HG02642 (cell line): ENCODE results near the gene GEMIN5.
"Not testable (repeated sequence)": the region's sequence is repeated elsewhere in the genome, so short reads cannot be mapped to it uniquely, and the experiment has no call there.

Source experiments
- ATAC-seq: cut with Tn5 transposase; IDR thresholded peaks from one replicate; pipeline ENCODE4 v1.9.1; 2021; ENCODE audit warnings: mild to moderate bottlenecking; ENCODE audit not compliant: unreplicated experiment, poor library complexity

Gene GEMIN5

DNA sequence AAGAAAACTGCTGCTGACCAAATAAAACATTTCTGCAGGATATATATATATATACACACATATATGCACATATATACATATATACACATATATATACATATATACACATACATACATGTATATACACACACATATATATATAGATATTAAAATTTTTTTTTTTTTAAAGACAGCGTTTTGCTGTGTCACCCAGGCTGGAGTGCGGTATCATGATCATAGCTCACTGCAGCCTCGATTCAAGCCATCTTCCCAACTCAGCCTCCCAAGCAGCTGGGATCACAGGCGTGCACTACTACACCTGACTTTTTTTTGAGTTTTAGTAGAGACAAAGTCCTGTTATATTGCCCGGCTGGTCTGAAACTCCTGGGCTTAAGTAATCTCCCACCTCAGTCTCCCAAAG, 5.5 kb upstream of the GEMIN5 start:
- ATAC-seq, result no peak

DNA sequence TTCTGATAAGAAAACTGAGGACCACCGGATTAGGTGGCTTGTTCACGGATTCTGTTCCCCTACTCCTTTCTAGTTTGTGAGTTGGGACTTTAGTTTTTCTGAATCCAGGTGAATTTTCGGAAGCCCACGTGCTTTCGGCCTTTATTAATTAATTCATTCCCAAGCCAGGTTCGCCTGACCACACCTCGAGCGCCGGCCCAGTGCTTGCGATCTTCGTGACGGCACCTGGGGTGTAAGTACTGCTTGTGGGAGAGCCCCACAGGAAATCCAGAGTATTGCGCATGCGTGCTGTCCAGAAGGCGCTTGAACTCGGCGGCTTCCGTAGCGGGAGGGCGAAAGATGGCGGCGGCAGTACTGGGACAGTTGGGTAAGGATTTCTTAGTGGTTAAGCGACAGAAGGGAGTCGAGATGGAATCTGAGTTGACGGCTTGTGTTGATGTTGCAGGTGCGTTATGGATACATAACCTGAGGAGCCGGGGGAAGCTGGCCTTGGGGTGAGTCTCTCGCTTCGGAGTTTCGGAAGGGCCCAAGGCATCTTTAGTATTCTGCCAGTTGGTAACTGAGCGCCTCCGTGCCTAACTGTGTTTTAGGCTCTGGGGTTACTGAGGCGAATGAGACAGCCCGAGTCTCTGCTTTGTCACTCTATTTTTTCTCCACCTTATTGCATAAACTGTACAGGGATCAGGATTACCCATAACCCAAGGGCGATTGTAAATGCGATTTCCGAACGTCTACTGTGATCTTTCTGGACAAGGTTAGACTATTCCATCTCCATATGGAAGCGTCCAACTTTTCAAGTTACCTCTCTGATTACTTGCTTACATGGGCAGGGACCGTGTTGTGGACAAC, 3.0 kb upstream of the GEMIN5 start, which contains the start of gene MRPL22:
MRPL22 (plus strand) TSS at position 302 of the 849 bp plus-strand sequence; CDS start at position 340, 38 bp downstream.
- peak; percentile 53 for ATAC-seq

DNA sequence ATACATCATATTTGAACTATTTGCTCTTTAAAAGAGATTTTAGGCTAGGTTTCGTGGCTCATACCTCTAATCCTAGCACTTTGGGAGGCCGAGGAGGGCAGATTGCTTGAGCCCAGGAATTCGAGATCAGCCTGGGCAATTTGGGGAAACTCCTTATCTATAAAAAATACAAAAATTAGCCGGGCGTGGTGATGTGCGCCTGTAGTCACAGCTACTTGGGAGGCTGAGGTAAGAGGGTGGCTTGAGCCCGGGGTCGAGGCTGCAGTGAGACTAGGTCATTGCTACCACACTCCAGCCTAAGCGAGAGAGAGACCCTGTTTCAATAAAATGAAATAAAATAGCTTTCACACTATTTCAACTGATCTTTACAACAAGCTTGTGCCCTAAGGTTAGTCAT, 2.4 kb upstream of the GEMIN5 start:
- no peak for ATAC-seq

DNA sequence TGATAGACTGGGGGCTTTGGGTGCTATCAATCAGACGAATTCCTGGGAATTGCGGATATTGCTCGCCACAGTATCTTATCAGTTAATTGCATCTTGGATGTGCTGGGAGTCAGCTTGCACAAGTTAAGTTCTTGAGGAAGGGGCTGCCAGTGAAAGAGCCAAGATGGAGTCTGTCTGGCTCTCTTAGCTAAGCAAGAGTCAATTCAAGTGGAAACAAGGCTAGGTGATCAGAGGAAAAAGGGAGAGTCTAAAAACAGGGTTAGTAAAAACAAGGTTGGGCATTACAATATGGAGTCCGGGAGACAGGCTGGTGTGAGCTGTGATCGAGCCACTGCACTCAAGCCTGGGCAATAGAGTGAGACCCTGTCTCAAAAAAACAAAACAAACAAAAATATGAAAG, 1.4 kb upstream of the GEMIN5 start:
- not testable (repeated sequence) for ATAC-seq

DNA sequence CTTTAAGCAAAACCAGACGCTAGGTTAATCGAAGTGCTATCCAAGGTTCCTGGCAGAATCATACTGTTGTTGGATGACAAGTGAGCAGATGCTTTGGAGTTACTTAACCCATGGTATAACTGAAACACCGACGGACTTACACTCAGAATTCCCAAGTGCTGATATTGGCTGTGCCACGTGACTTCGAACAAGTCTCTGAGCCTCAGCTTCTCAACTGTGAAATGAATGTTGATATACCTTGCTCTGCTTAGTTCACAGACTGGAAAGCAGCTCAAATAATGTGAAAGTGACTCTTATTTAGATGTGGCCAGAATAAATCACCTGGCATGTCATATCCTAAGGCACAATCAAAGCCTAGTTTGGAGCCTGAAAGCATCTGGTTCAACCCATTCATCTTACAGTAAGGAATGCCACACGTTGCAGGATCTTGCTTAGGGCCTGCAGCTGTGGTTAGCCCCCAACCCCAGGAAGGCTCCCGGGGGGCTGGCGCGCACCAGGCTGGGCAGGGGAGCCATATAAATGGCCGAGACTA, 759 bp downstream of the GEMIN5 start:
- ATAC-seq, result no peak

DNA sequence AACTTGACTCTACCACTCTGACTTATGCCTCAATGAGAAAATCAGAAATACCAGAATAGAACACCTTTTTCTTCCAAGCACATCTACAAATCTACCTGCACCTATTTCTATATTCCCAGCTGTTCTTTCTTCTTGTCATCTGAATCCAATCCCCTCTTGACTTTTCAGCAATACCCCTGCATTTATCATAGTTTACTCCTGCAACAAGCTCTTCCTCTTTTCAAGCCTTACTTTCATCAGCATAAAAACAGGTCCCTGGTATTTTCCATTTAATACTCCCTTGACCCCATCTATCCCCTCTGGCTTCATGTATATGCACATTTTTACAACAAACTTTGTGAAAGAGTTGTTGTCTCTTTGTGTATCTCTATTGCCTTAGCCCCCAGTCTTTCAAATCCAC, 3.1 kb downstream of the GEMIN5 start:
- ATAC-seq, result no peak

DNA sequence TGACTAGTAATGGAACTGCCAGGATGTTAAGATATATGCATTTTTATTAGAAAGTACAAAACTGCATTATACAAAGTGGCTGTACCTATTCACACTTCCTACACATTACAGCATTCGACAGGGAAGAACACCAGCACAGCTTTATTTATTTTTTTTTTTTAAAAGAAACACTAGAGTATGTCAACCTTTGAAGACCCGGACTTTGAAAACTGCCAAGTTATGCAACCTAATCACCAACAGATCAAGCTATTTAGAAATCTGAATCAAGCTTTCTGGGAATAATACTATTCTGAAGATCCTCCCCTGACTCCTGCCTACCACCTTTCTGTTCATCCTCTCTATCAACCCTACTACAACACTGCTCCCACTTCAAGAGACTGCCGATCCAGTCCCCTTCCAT, 4.5 kb downstream of the GEMIN5 start:
- no peak for ATAC-seq

DNA sequence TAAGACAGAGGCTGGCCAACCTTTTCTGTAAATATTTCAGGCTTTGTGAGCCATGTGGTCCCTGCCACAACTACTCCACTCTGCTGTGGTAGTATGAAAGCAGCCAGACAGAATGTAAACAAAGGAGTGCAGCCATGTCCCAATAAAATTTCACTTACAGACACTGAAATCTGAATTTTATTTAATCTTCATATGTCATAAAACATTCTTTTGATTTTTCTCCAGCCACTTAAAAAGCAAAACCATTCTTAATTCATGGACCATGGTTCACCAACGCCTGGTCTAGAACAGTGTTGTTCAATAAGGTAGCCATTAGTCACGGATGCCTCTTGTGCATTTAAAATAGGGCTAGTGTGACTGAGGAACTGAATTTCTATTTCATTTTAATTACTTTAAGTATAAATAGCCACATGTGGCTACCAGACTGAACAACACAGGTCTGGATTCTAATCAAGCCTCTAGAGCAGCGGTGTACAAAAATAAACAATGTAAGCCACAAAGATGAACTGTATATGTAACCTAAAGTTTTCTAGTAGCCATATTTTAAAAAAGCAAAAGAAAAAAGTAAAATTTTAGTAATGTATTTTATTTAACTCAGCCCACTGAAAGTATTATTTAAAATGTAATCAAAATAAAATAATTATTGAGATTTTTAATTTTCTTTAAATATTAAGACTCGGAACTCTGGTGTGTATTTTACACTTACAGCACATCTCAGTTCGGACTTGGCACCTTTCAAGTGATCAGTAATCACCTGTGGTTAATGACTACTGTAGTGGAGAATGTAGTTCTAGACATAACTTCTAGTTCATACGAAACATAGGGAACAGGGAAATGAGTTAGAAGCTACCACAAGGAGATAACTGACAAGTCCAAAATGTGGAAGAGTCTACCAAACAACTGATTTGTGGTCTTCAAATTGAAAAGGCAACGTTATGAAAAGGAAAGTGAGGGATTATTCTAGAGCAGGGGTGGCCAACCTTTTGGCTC, 14.3 kb downstream of the GEMIN5 start:
- ATAC-seq, result no peak

DNA sequence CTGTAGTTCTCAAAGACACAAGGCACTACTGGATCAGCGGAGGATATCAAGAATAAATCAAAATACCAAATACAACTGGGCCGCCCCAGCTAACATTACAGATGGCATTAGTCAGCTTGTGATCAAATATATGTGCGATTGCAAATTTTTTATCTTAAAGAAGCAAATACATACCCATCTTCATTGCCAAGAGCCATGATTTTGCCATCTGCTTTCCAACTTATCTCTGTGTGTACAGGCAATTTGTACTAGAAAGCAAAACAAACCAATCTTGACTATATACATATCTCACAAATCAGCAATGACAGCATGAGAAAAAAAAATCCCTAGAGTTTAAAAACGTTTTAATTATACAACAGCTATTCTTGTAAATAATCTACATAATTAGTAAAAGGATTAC, 20.3 kb downstream of the GEMIN5 start:
- ATAC-seq, result no peak

DNA sequence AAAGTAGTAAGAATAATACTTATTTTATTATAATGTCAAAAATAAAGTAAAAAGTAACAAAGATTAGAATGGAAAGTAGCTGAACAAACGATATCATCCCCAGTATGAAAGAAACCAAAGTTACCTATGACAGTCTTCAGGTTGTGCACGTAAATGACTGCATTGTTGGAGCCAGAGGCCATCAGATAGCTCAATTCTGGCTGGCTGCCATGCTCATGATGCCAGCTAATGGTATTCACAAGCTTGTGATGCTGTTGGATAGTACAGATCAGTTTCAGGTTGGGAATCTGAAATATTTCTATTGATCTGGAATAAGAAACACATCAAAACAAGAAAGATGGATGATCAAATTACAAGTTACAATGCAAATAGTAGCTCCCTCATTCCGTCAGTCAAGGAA, 21.1 kb downstream of the GEMIN5 start:
- ATAC-seq, result no peak

DNA sequence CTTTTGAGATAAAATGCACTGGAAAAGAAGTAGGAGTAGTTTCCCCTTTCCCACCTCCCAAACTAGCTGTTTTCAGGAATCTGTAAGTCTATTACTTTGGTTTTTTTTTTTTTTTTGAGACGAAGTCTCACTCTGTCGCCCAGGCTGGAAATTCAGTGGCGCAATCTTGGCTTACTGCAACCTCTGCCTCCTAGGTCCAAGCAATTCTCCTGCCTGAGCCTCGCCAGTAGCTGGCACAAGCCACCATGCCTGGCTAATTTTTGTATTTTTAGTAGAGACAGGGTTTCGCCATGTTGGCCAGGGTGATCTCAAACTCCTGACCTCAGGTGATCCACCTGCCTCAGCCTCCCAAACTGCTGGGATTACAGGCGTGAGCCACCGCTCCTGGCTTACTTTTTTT, 32.4 kb downstream of the GEMIN5 start:
- ATAC-seq, result not testable (repeated sequence)

DNA sequence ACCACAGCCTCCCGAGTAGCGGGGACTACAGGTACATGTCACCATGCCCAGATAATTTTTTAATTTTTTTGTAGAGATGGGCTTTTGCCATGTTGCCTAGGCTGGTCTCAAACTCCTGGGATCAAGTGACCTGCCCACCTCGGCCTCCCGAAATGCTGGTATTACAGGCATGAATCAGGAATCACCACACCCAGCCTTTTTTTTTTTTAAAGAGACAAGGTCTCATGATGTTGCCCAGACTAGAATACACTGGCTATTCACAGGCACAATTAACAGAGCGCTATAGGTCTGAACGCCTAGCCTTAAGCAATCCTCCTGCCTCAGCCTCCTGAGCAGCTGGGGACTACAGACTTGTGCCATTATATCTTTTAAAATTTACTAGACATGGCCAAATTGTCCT, 36.1 kb downstream of the GEMIN5 start:
- ATAC-seq, result no peak

DNA sequence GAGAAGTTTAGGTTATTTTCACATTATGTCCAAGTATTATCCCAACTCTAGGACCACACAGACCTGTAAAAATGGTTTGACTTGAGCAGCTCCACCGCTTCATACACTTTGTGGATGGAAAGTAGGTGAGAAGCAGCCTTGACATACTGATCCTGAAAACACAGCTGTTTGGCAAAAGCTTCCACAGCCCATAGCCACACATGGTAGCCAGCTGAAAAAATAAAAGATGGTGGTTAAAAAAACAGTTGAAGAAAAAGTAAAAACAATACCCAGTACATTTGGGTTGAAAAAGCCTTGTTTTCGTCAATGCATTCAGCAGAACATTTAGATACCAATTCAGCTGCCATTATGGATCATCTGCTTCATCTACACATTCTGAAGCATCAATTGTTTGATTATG, 36.7 kb downstream of the GEMIN5 start:
- no peak for ATAC-seq

DNA sequence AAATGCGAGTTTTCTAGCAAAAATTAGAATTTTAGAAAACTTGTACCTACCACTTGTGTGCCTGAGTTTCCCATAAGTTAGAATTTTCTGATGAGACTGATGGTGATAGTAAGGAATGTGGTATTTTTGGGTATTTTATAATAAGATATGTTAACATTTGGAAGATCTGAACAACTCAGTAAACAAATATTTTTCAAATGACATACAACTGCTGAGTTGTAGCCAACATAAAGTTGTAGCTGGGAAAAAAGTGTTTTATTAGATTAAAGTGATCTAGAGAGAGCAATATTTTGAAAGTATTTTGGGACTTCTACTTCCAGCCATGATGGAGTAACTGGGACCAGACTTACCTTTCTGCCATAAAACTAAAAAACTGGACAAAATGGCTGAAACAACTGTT, 37.9 kb downstream of the GEMIN5 start:
- ATAC-seq, result no peak

DNA sequence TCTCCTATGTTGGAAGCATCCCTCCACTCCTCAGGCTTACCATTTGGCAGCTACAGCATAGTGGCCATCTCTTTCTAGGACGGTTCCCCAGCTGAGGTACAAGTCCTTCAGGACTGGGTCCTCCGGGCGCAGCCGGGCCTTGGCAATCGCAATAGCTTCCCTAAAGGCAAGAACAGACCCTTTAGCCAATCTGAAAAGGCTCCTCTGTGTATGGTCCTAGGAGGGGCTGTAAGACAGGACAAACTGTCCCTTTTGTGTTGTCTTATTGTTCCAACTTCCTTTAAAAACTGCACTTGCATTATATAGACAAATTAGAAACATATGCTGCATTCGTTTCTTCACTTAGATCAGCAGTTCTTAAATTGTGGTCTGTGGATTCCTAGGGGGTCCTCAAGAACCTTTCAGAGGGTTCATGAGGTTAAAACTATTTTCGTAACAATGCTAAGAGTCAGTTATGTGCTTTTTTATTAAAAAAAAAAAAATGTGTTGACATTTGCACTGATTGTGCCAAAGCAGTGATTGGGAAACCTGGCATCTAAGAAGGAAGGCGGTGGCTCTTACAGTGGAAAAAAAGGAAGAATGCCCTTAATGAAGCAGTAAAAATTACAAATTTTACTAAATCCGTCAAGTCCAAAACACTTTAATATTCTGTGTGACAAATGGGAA, 38.7 kb downstream of the GEMIN5 start:
- no peak for ATAC-seq

DNA sequence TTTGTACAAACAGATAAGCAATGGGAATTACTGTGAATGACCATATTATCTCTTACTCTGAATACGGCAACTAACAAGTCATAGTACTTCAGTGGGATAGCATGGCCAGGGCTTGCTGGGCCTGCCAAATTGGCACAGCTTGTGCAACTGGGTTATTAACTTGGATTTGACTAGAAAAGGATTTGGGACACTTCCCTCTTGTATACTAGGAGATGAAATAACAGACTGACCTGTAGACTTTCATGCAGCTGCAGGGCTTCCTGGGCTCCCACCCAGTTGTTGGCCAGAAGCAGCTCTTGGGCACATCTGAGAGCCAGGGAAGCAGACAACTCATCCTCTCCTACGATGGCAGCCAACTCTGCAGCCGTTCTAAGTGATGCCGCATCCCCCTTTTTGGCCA, 39.8 kb downstream of the GEMIN5 start:
- no peak for ATAC-seq

DNA sequence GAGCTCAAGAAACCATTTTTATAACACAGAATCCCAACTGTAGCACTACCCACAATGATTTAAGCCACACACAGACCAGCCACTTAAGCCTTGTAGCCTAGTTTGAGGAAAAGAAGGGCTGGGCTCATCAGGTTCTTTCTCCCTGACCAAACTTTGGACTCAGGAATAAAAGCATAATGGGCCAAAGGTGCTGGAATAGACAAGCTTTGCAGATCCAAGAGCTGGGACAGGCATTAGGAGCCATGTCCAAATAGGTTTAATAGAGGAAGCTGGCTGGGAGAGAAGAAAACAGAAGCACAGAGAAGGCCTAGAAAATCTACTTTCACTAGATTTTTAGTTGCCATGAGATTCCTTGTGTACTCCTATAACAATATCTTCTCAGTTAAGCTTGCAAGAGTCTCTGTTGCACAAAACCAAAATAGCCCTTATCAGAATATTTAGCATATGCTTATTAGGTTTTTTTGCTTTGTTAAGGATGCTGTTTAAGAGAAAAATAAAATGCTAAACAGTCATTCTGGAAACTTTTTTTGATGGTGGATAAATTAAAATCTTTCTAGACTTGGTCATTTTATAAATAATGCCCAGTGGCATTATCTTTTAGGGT, 41.3 kb downstream of the GEMIN5 start:
- no peak for ATAC-seq

DNA sequence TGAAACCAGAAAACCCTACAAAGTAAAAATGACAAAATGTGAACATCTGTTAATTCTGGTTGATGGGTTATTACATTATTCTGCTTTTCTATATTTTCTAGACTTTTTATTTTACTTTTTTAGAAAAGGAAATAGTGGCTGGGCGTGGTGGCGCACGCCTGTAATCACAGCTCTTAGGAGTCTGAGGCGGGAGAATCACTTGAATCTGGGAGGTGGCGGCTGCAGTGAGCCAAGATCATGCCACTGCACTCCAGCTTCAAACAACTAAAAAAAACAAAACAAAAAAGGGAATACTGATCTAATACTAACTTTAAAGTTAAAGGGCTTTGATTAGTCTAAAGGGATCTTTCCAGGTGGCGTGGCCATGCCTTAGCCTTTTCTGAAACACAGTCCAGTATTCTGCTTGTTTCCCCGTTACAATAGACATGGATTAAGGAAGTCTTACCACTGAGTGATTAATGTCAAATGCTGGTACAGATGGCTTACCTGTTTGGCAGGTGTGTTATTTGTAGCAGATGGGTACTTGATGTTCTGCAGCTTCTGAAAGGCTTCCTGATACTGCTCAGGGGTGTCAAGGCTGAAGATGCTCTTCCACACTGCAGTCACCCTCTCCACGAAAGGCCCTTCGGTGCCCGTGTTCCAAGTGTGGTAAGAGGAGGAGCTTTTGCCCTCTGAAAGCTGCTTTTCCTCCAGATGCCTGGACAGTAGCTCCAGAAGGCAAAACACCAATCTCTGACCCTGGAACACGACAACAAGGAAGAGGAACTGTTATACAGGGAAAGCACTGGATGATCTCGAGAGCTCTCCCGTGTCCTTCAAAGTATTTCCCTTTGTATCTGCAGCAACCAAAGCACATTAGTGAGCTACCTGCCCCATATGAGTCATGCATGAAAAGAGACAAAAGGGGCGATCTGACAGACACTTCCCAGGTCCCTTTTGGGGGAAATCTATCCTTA, 42.1 kb downstream of the GEMIN5 start:
- ATAC-seq, result no peak

DNA sequence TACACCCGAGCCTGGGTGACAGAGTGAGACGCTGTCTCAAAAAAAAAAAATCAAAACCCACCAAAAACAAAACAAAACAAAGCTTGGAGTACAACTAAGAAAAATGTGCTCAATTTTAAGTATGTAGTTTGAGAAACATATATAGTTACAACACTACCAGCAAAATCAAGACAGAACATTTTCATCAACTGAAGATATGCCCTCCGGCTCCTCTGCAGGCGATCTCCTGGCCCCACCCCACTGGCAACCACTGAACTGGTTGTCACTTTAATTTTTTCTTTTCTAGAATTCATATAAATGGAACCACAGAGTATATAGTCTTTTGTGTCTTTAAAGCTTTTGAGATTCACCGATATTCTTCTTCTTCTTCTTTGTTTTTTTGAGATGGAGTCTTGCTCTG, 44.6 kb downstream of the GEMIN5 start:
- ATAC-seq, result no peak
